MM.1S (cell line): ENCODE results near the gene IGDCC3.

ENCODE experiments used
- DNase-seq: peaks from one replicate; pipeline ENCODE4 v3.0.0-alpha.2; 2015
- H2AFZ ChIP-seq: fragments of 300-600 bp; sonication (generic); 2 replicates; pipeline ENCODE4 v1.6.0; 2016; ENCODE audit warnings: antibody characterized with exemption, low read length
- H3F3A ChIP-seq: fragments of 300-600 bp; sonication (generic); 2 replicates; pipeline ENCODE4 v1.6.1; 2016; ENCODE audit warnings: mild to moderate bottlenecking, antibody characterized with exemption, low read length, moderate library complexity, mixed read lengths; ENCODE audit not compliant: insufficient read depth
- H3K27ac ChIP-seq: fragments of 300-600 bp; sonication (generic); 2 replicates; pipeline ENCODE4 v1.5.1; 2016; ENCODE audit warnings: mild to moderate bottlenecking, low read length
- H3K27me3 ChIP-seq: fragments of 300-600 bp; sonication (generic); replicated peaks from 2 replicates; pipeline ENCODE4 v1.6.0; 2016; ENCODE audit warnings: low read length; ENCODE audit not compliant: insufficient read depth
- H3K36me3 ChIP-seq: fragments of 300-600 bp; sonication (generic); replicated peaks from 2 replicates; pipeline ENCODE4 v1.6.1; 2016; ENCODE audit warnings: mild to moderate bottlenecking, low read length, mixed read lengths; ENCODE audit not compliant: insufficient read depth
- H3K4me1 ChIP-seq: fragments of 300-600 bp; sonication (generic); 2 replicates; pipeline ENCODE4 v1.6.1; 2016; ENCODE audit warnings: low read length, mixed read lengths
- H3K4me2 ChIP-seq: fragments of 300-600 bp; sonication (generic); 2 replicates; pipeline ENCODE4 v1.6.0; 2016; ENCODE audit warnings: low read depth, low read length
- H3K4me3 ChIP-seq: fragments of 300-600 bp; sonication (generic); 2 replicates; pipeline ENCODE4 v1.5.1; 2016; ENCODE audit warnings: low read length, mixed read lengths
- H3K79me2 ChIP-seq: fragments of 300-600 bp; sonication (generic); 2 replicates; pipeline ENCODE4 v1.6.1; 2016; ENCODE audit warnings: mixed run types, low read length, mixed read lengths
- H3K9ac ChIP-seq: fragments of 300-600 bp; sonication (generic); 2 replicates; pipeline ENCODE4 v1.6.1; 2016; ENCODE audit warnings: low read length, mixed read lengths
- H3K9me2 ChIP-seq: fragments of 300-600 bp; sonication (generic); replicated peaks from 2 replicates; pipeline ENCODE4 v1.6.1; 2016; ENCODE audit warnings: mild to moderate bottlenecking, low read length, mixed read lengths; ENCODE audit not compliant: insufficient read depth
- H3K9me3 ChIP-seq: fragments of 300-600 bp; sonication (generic); replicated peaks from 2 replicates; pipeline ENCODE4 v1.6.1; 2016; ENCODE audit warnings: mild to moderate bottlenecking, low read length, mixed read lengths; ENCODE audit not compliant: insufficient read depth
- H4K20me1 ChIP-seq: fragments of 300-600 bp; sonication (generic); 2 replicates; pipeline ENCODE4 v1.6.1; 2016; ENCODE audit warnings: mild to moderate bottlenecking, low read length, moderate library complexity, mixed read lengths; ENCODE audit not compliant: insufficient read depth
- CTCF ChIP-seq: fragments of 300-600 bp; sonication (generic); IDR thresholded peaks from 2 replicates; pipeline ENCODE4 v1.5.1; 2016; ENCODE audit warnings: antibody characterized with exemption, low read length, mixed read lengths
- EZH2 ChIP-seq: fragments of 300-600 bp; sonication (generic); optimal IDR thresholded peaks from 2 replicates; pipeline ENCODE3; 2017; ENCODE audit warnings: low read depth, mild to moderate bottlenecking, antibody characterized with exemption, low read length, mixed read lengths
- EZH2phosphoT487 ChIP-seq: fragments of 300-600 bp; sonication (generic); IDR thresholded peaks from 2 replicates; pipeline ENCODE4 v1.6.1; 2018; ENCODE audit warnings: antibody characterized with exemption, low read length

The IGDCC3 gene

GRCh38 chr15:65305150-65305758, 72.5 kb downstream of the IGDCC3 start:
- Histone ChIP-seq H3K9ac (peak overlapping the region; percentile 72; the same call in 1 of the 2 replicates), H3K4me2 (peak overlapping the region; percentile 70)

GRCh38 chr15:65304381-65305149, 73.2 kb downstream of the IGDCC3 start, which contains the start of gene RNU5B-1:
RNU5B-1 (plus strand) TSS chr15:65304677.
- peak within 1 kb of the TSS; percentile 83 for H2AFZ ChIP-seq
- H3K4me1 ChIP-seq = no peaks in the 10 kb centered on the region
- peak within 1 kb of the TSS; percentile 65 for H3K27ac ChIP-seq
- H3F3A ChIP-seq = peaks cover 28% of the 10 kb centered on the region
- H3K79me2 ChIP-seq = no peaks in the 10 kb centered on the region
- H3K9me2 ChIP-seq = no peaks in the 10 kb centered on the region
- no peaks in the 10 kb centered on the region for H4K20me1 ChIP-seq
- H3K4me2 ChIP-seq = peak within 1 kb of the TSS; percentile 93
- peak; percentile 98 for DNase-seq
- no peaks in the 10 kb centered on the region for H3K36me3 ChIP-seq
- no peaks in the 10 kb centered on the region for H3K9me3 ChIP-seq
- H3K27me3 ChIP-seq = no peaks in the 10 kb centered on the region
- peak within 1 kb of the TSS; percentile 66 for H3K4me3 ChIP-seq
- TF ChIP-seq EZH2 (no peak), CTCF (peak; percentile 94), EZH2phosphoT487 (no peak)
- H3K9ac ChIP-seq = peak within 1 kb of the TSS; percentile 72

More at GRCh38 chr15:65305150-65305758, 72.5 kb downstream of the IGDCC3 start:
- H3K79me2 ChIP-seq = no peaks in the 10 kb centered on the region
- no peaks in the 10 kb centered on the region for H3K9me3 ChIP-seq
- no peaks in the 10 kb centered on the region for H3K27me3 ChIP-seq
- H3K36me3 ChIP-seq = no peaks in the 10 kb centered on the region
- H3K27ac ChIP-seq = peak overlapping the region; percentile 65; the same call in 1 of the 2 replicates
- DNase-seq = no peak
- peaks cover 21% of the 10 kb centered on the region for H3F3A ChIP-seq
- no peaks in the 10 kb centered on the region for H4K20me1 ChIP-seq
- TF ChIP-seq EZH2 (no peak), CTCF (no peak), EZH2phosphoT487 (no peak)
- peak overlapping the region; percentile 31; the same call in 1 of the 2 replicates for H3K4me3 ChIP-seq
- H3K4me1 ChIP-seq = no peaks in the 10 kb centered on the region
- no peak overlapping the region for H2AFZ ChIP-seq
- no peaks in the 10 kb centered on the region for H3K9me2 ChIP-seq

- Histone ChIP-seq H2AFZ (peak overlapping the region; percentile 83), H4K20me1 (no peaks in the 10 kb centered on the region), H3K4me2 (peak overlapping the region; percentile 93), H3K36me3 (no peaks in the 10 kb centered on the region), H3K9me2 (no peaks in the 10 kb centered on the region), H3K4me1 (peaks cover 5% of the 10 kb centered on the region; the same call in 1 of the 2 replicates), H3K9me3 (no peaks in the 10 kb centered on the region), H3K9ac (peak overlapping the region; percentile 72; the same call in 1 of the 2 replicates), H3K4me3 (peak overlapping the region; percentile 66), H3F3A (peaks cover 35% of the 10 kb centered on the region), H3K27me3 (no peaks in the 10 kb centered on the region), H3K79me2 (no peaks in the 10 kb centered on the region), H3K27ac (peak overlapping the region; percentile 65; the same call in 1 of the 2 replicates)
- no peak for TF ChIP-seq EZH2phosphoT487
- TF ChIP-seq CTCF = no peak
- TF ChIP-seq EZH2 = no peak
- no peak for DNase-seq
Observed at GRCh38 chr15:65303687-65304380, 74.0 kb downstream of the IGDCC3 start.
